H9 (cell line): ENCODE measurements around the gene CKLF. TPM values are rescaled to one million over a fixed set of nuclear protein-coding genes. Genes with fewer than 3 reads are reported as not detected.

Experiments
- DNase-seq: peaks from one replicate; pipeline ENCODE4 v3.0.0-alpha.2; 2017
- H2AFZ ChIP-seq: one replicate; pipeline ENCODE4 v1.6.1; 2013; ENCODE audit warnings: mild to moderate bottlenecking, low read length, control low read depth, moderate library complexity
- H2AK5ac ChIP-seq: 2 replicates; pipeline ENCODE4 v1.6.1; 2013; ENCODE audit warnings: low read length, control low read depth, mixed read lengths; ENCODE audit not compliant: insufficient read length
- H2BK120ac ChIP-seq: one replicate; pipeline ENCODE4 v1.6.1; 2013; ENCODE audit warnings: low read depth, mild to moderate bottlenecking, low read length, control low read depth, inconsistent platforms; ENCODE audit not compliant: poor library complexity, severe bottlenecking
- H2BK12ac ChIP-seq: 2 replicates; pipeline ENCODE4 v1.6.1; 2013; ENCODE audit warnings: low read length, control low read depth, mixed read lengths, low read depth; ENCODE audit not compliant: insufficient read length
- H2BK15ac ChIP-seq: 2 replicates; pipeline ENCODE4 v1.6.1; 2013; ENCODE audit warnings: low read depth, low read length, control low read depth
- H2BK20ac ChIP-seq: one replicate; pipeline ENCODE4 v1.6.1; 2013; ENCODE audit warnings: low read depth, mild to moderate bottlenecking, low read length, control low read depth, inconsistent platforms; ENCODE audit not compliant: poor library complexity, severe bottlenecking
- H2BK5ac ChIP-seq: 2 replicates; pipeline ENCODE4 v1.6.1; 2013; ENCODE audit warnings: low read length, control low read depth, mixed read lengths; ENCODE audit not compliant: insufficient read length
- H3K14ac ChIP-seq: 2 replicates; pipeline ENCODE4 v1.6.1; 2013; ENCODE audit warnings: low read length, control low read depth; ENCODE audit not compliant: insufficient read depth
- H3K18ac ChIP-seq: 2 replicates; pipeline ENCODE4 v1.6.1; 2013; ENCODE audit warnings: low read depth, mild to moderate bottlenecking, mixed read lengths, low read length, control low read depth; ENCODE audit not compliant: insufficient read length
- H3K23ac ChIP-seq: 2 replicates; pipeline ENCODE4 v1.6.1; 2013; ENCODE audit warnings: low read length, control low read depth, mixed read lengths, low read depth; ENCODE audit not compliant: insufficient read length
- H3K23me2 ChIP-seq: 2 replicates; pipeline ENCODE4 v1.6.1; 2013; ENCODE audit warnings: low read depth, mild to moderate bottlenecking, mixed read lengths, low read length, control low read depth; ENCODE audit not compliant: insufficient read length, poor library complexity, severe bottlenecking
- H3K27ac ChIP-seq: 2 replicates; pipeline ENCODE4 v1.5.1; 2013; ENCODE audit warnings: low read length, control low read depth, mixed read lengths, low read depth; ENCODE audit not compliant: insufficient read length
- H3K27me3 ChIP-seq: 2 replicates; pipeline ENCODE4 v1.6.1; 2013; ENCODE audit warnings: low read length, control low read depth, inconsistent platforms; ENCODE audit not compliant: insufficient read depth
- H3K4ac ChIP-seq: 2 replicates; pipeline ENCODE4 v1.6.1; 2013; ENCODE audit warnings: low read depth, mild to moderate bottlenecking, control low read depth, inconsistent platforms, low read length, moderate library complexity
- H3K4me1 ChIP-seq: 2 replicates; pipeline ENCODE4 v1.6.1; 2013; ENCODE audit warnings: low read length, control low read depth, inconsistent platforms; ENCODE audit not compliant: insufficient read depth
- H3K4me2 ChIP-seq: 2 replicates; pipeline ENCODE4 v1.6.1; 2013; ENCODE audit warnings: low read length, control low read depth, mixed read lengths; ENCODE audit not compliant: insufficient read length, insufficient read depth
- H3K56ac ChIP-seq: 2 replicates; pipeline ENCODE4 v1.6.1; 2013; ENCODE audit warnings: low read depth, mild to moderate bottlenecking, mixed read lengths, low read length, control low read depth; ENCODE audit not compliant: insufficient read length
- H3K79me1 ChIP-seq: 2 replicates; pipeline ENCODE4 v1.6.1; 2013; ENCODE audit warnings: low read depth, mild to moderate bottlenecking, moderate library complexity, low read length, control low read depth, inconsistent platforms; ENCODE audit not compliant: insufficient read depth, poor library complexity, severe bottlenecking
- H3K79me2 ChIP-seq: 2 replicates; pipeline ENCODE4 v1.6.1; 2013; ENCODE audit warnings: low read length, control low read depth, inconsistent platforms; ENCODE audit not compliant: insufficient read depth
- H3K9ac ChIP-seq: 2 replicates; pipeline ENCODE4 v1.6.1; 2013; ENCODE audit warnings: low read length, control low read depth, mixed read lengths; ENCODE audit not compliant: insufficient read length; ENCODE audit errors: extremely low read depth
- H3K9me3 ChIP-seq: one replicate; pipeline ENCODE4 v1.6.1; 2013; ENCODE audit warnings: low read depth, low read length, inconsistent platforms; ENCODE audit not compliant: control insufficient read depth
- H3T11ph ChIP-seq: one replicate; pipeline ENCODE4 v1.6.1; 2013; ENCODE audit warnings: mild to moderate bottlenecking, low read length, control low read depth, inconsistent platforms
- H4K20me1 ChIP-seq: one replicate; pipeline ENCODE4 v1.6.1; 2013; ENCODE audit not compliant: control insufficient read depth, insufficient read length, insufficient read depth
- H4K5ac ChIP-seq: 2 replicates; pipeline ENCODE4 v1.6.1; 2013; ENCODE audit warnings: low read depth, mild to moderate bottlenecking, mixed read lengths, low read length, control low read depth; ENCODE audit not compliant: insufficient read length
- H4K8ac ChIP-seq: replicated peaks from 2 replicates; pipeline ENCODE4 v1.6.1; 2013; ENCODE audit warnings: low read length, control low read depth, mixed read lengths, low read depth; ENCODE audit not compliant: insufficient read length
- H4K91ac ChIP-seq: 2 replicates; pipeline ENCODE4 v1.6.1; 2013; ENCODE audit warnings: low read depth, mild to moderate bottlenecking, moderate library complexity, mixed read lengths, low read length, control low read depth; ENCODE audit not compliant: insufficient read length
- H3K27ac Mint-ChIP-seq, 3 experiments: 2 replicates in 2 of 3; 3 replicates in 1 of 3; pipeline ENCODE4 v1.8.0; 2020 to 2021; ENCODE audit warnings: mixed read lengths in 3 of 3, mild to moderate bottlenecking in 1 of 3, moderate library complexity in 1 of 3
- H3K27me3 Mint-ChIP-seq: 2 replicates; pipeline ENCODE4 v1.8.0; 2021; ENCODE audit warnings: low read depth, mild to moderate bottlenecking, moderate library complexity, mixed read lengths
- H3K36me3 Mint-ChIP-seq, 3 experiments: 2 replicates in 2 of 3; 3 replicates in 1 of 3; pipeline ENCODE4 v1.8.0; 2020 to 2021; ENCODE audit warnings: low read depth in 3 of 3, mixed read lengths in 3 of 3; ENCODE audit not compliant: insufficient read depth in 1 of 3
- H3K4me1 Mint-ChIP-seq, 2 experiments: 2 replicates each; pipeline ENCODE4 v1.8.0; 2020; ENCODE audit warnings: mixed read lengths in 2 of 2
- H3K4me3 Mint-ChIP-seq, 2 experiments: 2 replicates in 1 of 2; 3 replicates in 1 of 2; pipeline ENCODE4 v1.8.0; 2020 to 2021; ENCODE audit warnings: mild to moderate bottlenecking in 2 of 2, mixed read lengths in 2 of 2, moderate library complexity in 1 of 2
- H3K9me3 Mint-ChIP-seq, 2 experiments: 2 replicates in 1 of 2; 3 replicates in 1 of 2; pipeline ENCODE4 v1.8.0; 2020; ENCODE audit warnings: mild to moderate bottlenecking in 2 of 2, mixed read lengths in 2 of 2, moderate library complexity in 1 of 2
- WGBS: extraction: QIAGEN DNeasy Blood & Tissue Kit; methylation state at CpG from one replicate; pipeline ENCODE4 v1.1.7; 2013; ENCODE audit warnings: missing lambda C conversion rate, low lambda C conversion rate, mixed read lengths; ENCODE audit not compliant: insufficient read length; ENCODE audit errors: extremely low coverage; 5-methylcytosine and 5-hydroxymethylcytosine counted together
- total RNA-seq: library from RNA; stranded (reverse); gene quantifications from 2 replicates; pipeline ENCODE4 v1.2.1, GENCODE V29; 2021
- TF ChIP-seq, protein P1 (sequence below): fragments of 200-600 bp; sonication (generic); conservative IDR thresholded peaks from 3 replicates; pipeline ENCODE4 v1.8.0; 2021; ENCODE audit warnings: antibody characterized with exemption, mild to moderate bottlenecking

CKLF gene
- total RNA-seq, 1 experiment from 2014 or later = 23.1 TPM

GRCh38 chr16:66590322-66590721 lies 37.9 kb downstream of the CKLF start:
- H3K27ac Mint-ChIP-seq = no peak overlapping the region
- no peak overlapping the region for H4K5ac ChIP-seq

More at GRCh38 chr16:66590322-66590721, 37.9 kb downstream of the CKLF start:
- Histone ChIP-seq H3K79me2 (no peaks in the 10 kb centered on the region), H4K20me1 (no peaks in the 10 kb centered on the region), H3K23ac (no peak overlapping the region), H3K18ac (no peak overlapping the region), H2BK12ac (no peak overlapping the region), H2BK5ac (no peak overlapping the region), H3K4me1 (no peaks in the 10 kb centered on the region), H2BK15ac (no peak overlapping the region), H3K4me2 (no peak overlapping the region), H2AK5ac (no peak overlapping the region), H3K4ac (no peak overlapping the region), H3K23me2 (no peaks in the 10 kb centered on the region), H3T11ph (no peak overlapping the region), H3K9me3 (no peaks in the 10 kb centered on the region), H2BK120ac (no peak overlapping the region), H3K56ac (no peak overlapping the region), H3K14ac (no peak overlapping the region), H3K27ac (no peak overlapping the region), H2BK20ac (no peak overlapping the region), H3K27me3 (no peaks in the 10 kb centered on the region), H2AFZ (no peak overlapping the region), H4K8ac (no peak overlapping the region), H4K91ac (no peak overlapping the region), H3K79me1 (no peaks in the 10 kb centered on the region), H3K9ac (no peak overlapping the region)
- peaks cover 12 to 20% of the 10 kb centered on the region in 2 experiments for H3K4me1 Mint-ChIP-seq
- no peaks in the 10 kb centered on the region; the same call in 1 of the 2 replicates for H3K27me3 Mint-ChIP-seq
- no peaks in the 10 kb centered on the region for H3K9me3 Mint-ChIP-seq
- no peaks in the 10 kb centered on the region for H3K36me3 Mint-ChIP-seq
- DNase-seq = no peak
- TF ChIP-seq, protein P1, sequence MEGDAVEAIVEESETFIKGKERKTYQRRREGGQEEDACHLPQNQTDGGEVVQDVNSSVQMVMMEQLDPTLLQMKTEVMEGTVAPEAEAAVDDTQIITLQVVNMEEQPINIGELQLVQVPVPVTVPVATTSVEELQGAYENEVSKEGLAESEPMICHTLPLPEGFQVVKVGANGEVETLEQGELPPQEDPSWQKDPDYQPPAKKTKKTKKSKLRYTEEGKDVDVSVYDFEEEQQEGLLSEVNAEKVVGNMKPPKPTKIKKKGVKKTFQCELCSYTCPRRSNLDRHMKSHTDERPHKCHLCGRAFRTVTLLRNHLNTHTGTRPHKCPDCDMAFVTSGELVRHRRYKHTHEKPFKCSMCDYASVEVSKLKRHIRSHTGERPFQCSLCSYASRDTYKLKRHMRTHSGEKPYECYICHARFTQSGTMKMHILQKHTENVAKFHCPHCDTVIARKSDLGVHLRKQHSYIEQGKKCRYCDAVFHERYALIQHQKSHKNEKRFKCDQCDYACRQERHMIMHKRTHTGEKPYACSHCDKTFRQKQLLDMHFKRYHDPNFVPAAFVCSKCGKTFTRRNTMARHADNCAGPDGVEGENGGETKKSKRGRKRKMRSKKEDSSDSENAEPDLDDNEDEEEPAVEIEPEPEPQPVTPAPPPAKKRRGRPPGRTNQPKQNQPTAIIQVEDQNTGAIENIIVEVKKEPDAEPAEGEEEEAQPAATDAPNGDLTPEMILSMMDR = no peak
- WGBS = no CpG with 5 or more reads among the region's 8 CpGs
- no peak overlapping the region for H3K4me3 Mint-ChIP-seq
